SK-N-SH (cell line): ENCODE measurements around the gene PLA2G6. TPM values are rescaled to one million over a fixed set of nuclear protein-coding genes. Genes with fewer than 3 reads are reported as not detected.

Experiments used
- CTCF ChIA-PET: fragments of 300-600, 350-600 bp; formaldehyde crosslinking; extraction: SDS; loops from one replicate; lab custom pipeline; 2021; lab: Yijun Ruan, JAX
- POLR2A ChIA-PET: fragments of 350-600 bp; sonication (Branson Sonifier 250); formaldehyde crosslinking; extraction: SDS; loops from one replicate; lab custom pipeline; 2020; ENCODE audit warnings: antibody characterized with exemption, inconsistent platforms; lab: Yijun Ruan, JAX
- DNase-seq: peaks from one replicate; pipeline ENCODE4 v3.0.0; 2012
- H2AFZ ChIP-seq: fragments of 200-600 bp; sonication (generic); 2 replicates; pipeline ENCODE4 v1.8.1; 2016; ENCODE audit warnings: antibody characterized with exemption, mild to moderate bottlenecking, low read depth
- H3F3A ChIP-seq: fragments of 200-600 bp; sonication (generic); replicated peaks from 2 replicates; pipeline ENCODE3; 2016; ENCODE audit warnings: antibody characterized with exemption, mild to moderate bottlenecking; ENCODE audit not compliant: insufficient read depth
- H3K27ac ChIP-seq, 2 experiments: fragments of 200-500 bp in 1 of 2; fragments of 200-600 bp in 1 of 2; sonication (Bioruptor generic) in 1 of 2; sonication (generic), shearing (Covaris generic) in 1 of 2; 2 replicates each; pipeline versions ENCODE4 v1.5.1 to v1.6.1; 2014 to 2016; ENCODE audit warnings: low read depth in 2 of 2, inconsistent platforms in 1 of 2, low read length in 1 of 2, mild to moderate bottlenecking in 1 of 2, mixed read lengths in 1 of 2
- H3K27me3 ChIP-seq: fragments of 200-600 bp; sonication (generic), shearing (Covaris generic); 2 replicates; pipeline ENCODE4 v1.6.1; 2016; ENCODE audit warnings: mixed run types; ENCODE audit not compliant: insufficient read depth
- H3K36me3 ChIP-seq, 2 experiments: fragments of 200-500 bp in 1 of 2; fragments of 200-600 bp in 1 of 2; sonication (Bioruptor generic) in 1 of 2; sonication (generic) in 1 of 2; replicated peaks in 1 of 2; 2 replicates each; pipeline versions ENCODE3 to v1.5.1; 2014 to 2016; ENCODE audit warnings: low read length in 1 of 2, mild to moderate bottlenecking in 1 of 2; ENCODE audit not compliant: insufficient read depth in 2 of 2, control insufficient read depth in 1 of 2
- H3K4me1 ChIP-seq, 2 experiments: fragments of 200-500 bp in 1 of 2; fragments of 200-600 bp in 1 of 2; sonication (Bioruptor generic) in 1 of 2; sonication (generic), shearing (Covaris generic) in 1 of 2; 2 replicates each; pipeline versions ENCODE4 v1.5.1 to v1.6.1; 2014 to 2016; ENCODE audit warnings: low read depth in 1 of 2, low read length in 1 of 2, mixed run types in 1 of 2; ENCODE audit not compliant: insufficient read depth in 2 of 2, control insufficient read depth in 1 of 2
- H3K4me2 ChIP-seq: fragments of 200-600 bp; sonication (generic), shearing (Covaris generic); 2 replicates; pipeline ENCODE4 v1.6.1; 2017; ENCODE audit warnings: mixed run types
- H3K4me3 ChIP-seq, 2 experiments: fragments of 200-500 bp in 1 of 2; fragments of 200-600 bp in 1 of 2; sonication (Bioruptor generic) in 1 of 2; sonication (generic), shearing (Covaris generic) in 1 of 2; 2 replicates each; pipeline versions ENCODE4 v1.5.1 to v1.8.1; 2014 to 2016; ENCODE audit warnings: low read depth in 2 of 2, inconsistent platforms in 1 of 2, low read length in 1 of 2, mild to moderate bottlenecking in 1 of 2, mixed read lengths in 1 of 2, moderate library complexity in 1 of 2
- H3K79me2 ChIP-seq: fragments of 200-600 bp; sonication (generic); 2 replicates; pipeline ENCODE4 v1.8.1; 2017; ENCODE audit warnings: mild to moderate bottlenecking; ENCODE audit not compliant: insufficient read depth
- H3K9ac ChIP-seq: fragments of 200-600 bp; sonication (generic); 2 replicates; pipeline ENCODE4 v1.6.1; 2017; ENCODE audit warnings: mixed run types
- H3K9me2 ChIP-seq: fragments of 200-600 bp; sonication (generic); 2 replicates; pipeline ENCODE4 v1.6.1; 2017; ENCODE audit warnings: mixed run types
- H3K9me3 ChIP-seq: fragments of 200-600 bp; sonication (generic); 2 replicates; pipeline ENCODE4 v1.6.1; 2017; ENCODE audit warnings: mixed run types, mild to moderate bottlenecking, moderate library complexity
- H4K20me1 ChIP-seq: fragments of 200-600 bp; sonication (generic); 2 replicates; pipeline ENCODE4 v1.6.1; 2017; ENCODE audit warnings: mild to moderate bottlenecking, mixed run types; ENCODE audit not compliant: insufficient read depth
- EP300 ChIP-seq, 2 experiments: IDR thresholded peaks; 2 replicates each; pipeline versions ENCODE4 v1.4.0 to v1.6.1; 2012; ENCODE audit warnings: borderline replicate concordance in 1 of 2, low read depth in 1 of 2, low read length in 1 of 2
- EZH2phosphoT487 ChIP-seq: fragments of 200-600 bp; sonication (generic); IDR thresholded peaks from 2 replicates; pipeline ENCODE4 v1.6.1; 2017; ENCODE audit warnings: low read depth, mixed run types, mild to moderate bottlenecking, antibody characterized with exemption, moderate library complexity, borderline replicate concordance
- FOXM1 ChIP-seq: IDR thresholded peaks from 2 replicates; pipeline ENCODE4 v1.4.0; 2012; ENCODE audit warnings: low read depth, mild to moderate bottlenecking
- MAX ChIP-seq: IDR thresholded peaks from 2 replicates; pipeline ENCODE4 v1.4.0; 2012; ENCODE audit warnings: low read depth
- NFIC ChIP-seq: IDR thresholded peaks from 2 replicates; pipeline ENCODE4 v1.4.0; 2012; ENCODE audit warnings: borderline replicate concordance
- PBX3 ChIP-seq: IDR thresholded peaks from 2 replicates; pipeline ENCODE4; 2012
- RAD21 ChIP-seq: IDR thresholded peaks from 2 replicates; pipeline ENCODE4 v1.6.1; 2012; ENCODE audit warnings: mild to moderate bottlenecking, low read length
- RCOR1 ChIP-seq: fragments of 150-350 bp; IDR thresholded peaks from 2 replicates; pipeline ENCODE4 v1.6.1; 2017; ENCODE audit warnings: antibody characterized with exemption, low read length
- REST ChIP-seq: IDR thresholded peaks from 2 replicates; pipeline ENCODE4 v1.6.1; 2012; ENCODE audit warnings: mild to moderate bottlenecking, low read depth, low read length, moderate library complexity
- RXRA ChIP-seq: IDR thresholded peaks from 2 replicates; pipeline ENCODE4 v1.4.0; 2012; ENCODE audit warnings: low read depth, mild to moderate bottlenecking, borderline replicate concordance
- TAF1 ChIP-seq: IDR thresholded peaks from 2 replicates; pipeline ENCODE4 v1.6.1; 2012; ENCODE audit warnings: low read depth, mild to moderate bottlenecking, low read length, moderate library complexity, borderline replicate concordance
- TCF12 ChIP-seq: IDR thresholded peaks from 2 replicates; pipeline ENCODE4 v1.4.0; 2012
- TEAD4 ChIP-seq: IDR thresholded peaks from 2 replicates; pipeline ENCODE4 v1.4.0; 2012; ENCODE audit warnings: mild to moderate bottlenecking, borderline replicate concordance; ENCODE audit not compliant: insufficient read depth
- ZBTB33 ChIP-seq: IDR thresholded peaks from 2 replicates; pipeline ENCODE4 v1.4.0; 2012; ENCODE audit warnings: low read depth, borderline replicate concordance
- WGBS: methylation state at CpG from one replicate; pipeline ENCODE4 v1.1.6; 2017; ENCODE audit warnings: low lambda C conversion rate; 5-methylcytosine and 5-hydroxymethylcytosine counted together
- polyA plus RNA-seq, 3 experiments: library from polyadenylated mRNA; depleted of rRNA; stranded (reverse); fragments of >200 nt; gene quantifications; 2 replicates each; pipeline ENCODE4 v1.2.3, GENCODE V29; 2012

PLA2G6 gene
- polyA plus RNA-seq, 1 of the 3 experiments (the other 2 are of a cell fraction) = 10.5 TPM

GRCh38 chr22:38223289-38223960, 41.8 kb upstream of the PLA2G6 start:
- no peak overlapping the region for H2AFZ ChIP-seq
- H3K9ac ChIP-seq = no peak overlapping the region
- H4K20me1 ChIP-seq = no peaks in the 10 kb centered on the region
- WGBS = 100% methylated on average over 2 of the region's 12 CpGs
- H3K4me3 ChIP-seq = no peak overlapping the region
- H3K4me1 ChIP-seq = peaks cover 0 to 8% of the 10 kb centered on the region in 2 experiments; a peak in 2 of 4 replicates
- H3K9me2 ChIP-seq = no peaks in the 10 kb centered on the region
- TF ChIP-seq TAF1 (no peak), MAX (no peak), EP300 (IDR thresholded peaks at IDR 0.05; ENCODE audit: borderline replicate concordance in 1 of 2, low read depth in 1 of 2, low read length in 1 of 2) (no peak), TCF12 (no peak), EZH2phosphoT487 (no peak), RAD21 (no peak), TEAD4 (no peak), RXRA (no peak), NFIC (no peak), FOXM1 (no peak), RCOR1 (no peak), REST (no peak), ZBTB33 (no peak), PBX3 (no peak)
- DNase-seq = no peak
- H3K79me2 ChIP-seq = no peaks in the 10 kb centered on the region
- ChIA-PET POLR2A (no interaction called here), CTCF (interaction anchor here (0.8 kb wide), 1 partner anchor 37 kb away, joined by 3 read pairs; no protein-coding TSS in a partner anchor)
- H3K36me3 ChIP-seq = peaks cover 0 to 10% of the 10 kb centered on the region in 2 experiments
- H3F3A ChIP-seq = no peaks in the 10 kb centered on the region
- H3K27ac ChIP-seq = no peak overlapping the region
- H3K4me2 ChIP-seq = no peak overlapping the region
- H3K27me3 ChIP-seq = no peaks in the 10 kb centered on the region
- no peaks in the 10 kb centered on the region for H3K9me3 ChIP-seq
